ENCODE results near the gene RNLS.

The RNLS gene

GRCh38 chr10:88428442-88428841 is 154.7 kb downstream of the RNLS start:
- no peak for DNase-seq (ENCODE audit: low spot score)

GRCh38 chr10:88427024-88427423 is 156.1 kb downstream of the RNLS start:
- DNase-seq (ENCODE audit: low spot score) = no peak

GRCh38 chr10:88424881-88425280 is 158.2 kb downstream of the RNLS start:
- DNase-seq (ENCODE audit: low spot score) = no peak

GRCh38 chr10:88423732-88424131 is 159.4 kb downstream of the RNLS start:
- no peak for DNase-seq (ENCODE audit: low spot score)

GRCh38 chr10:88421590-88421989 is 161.5 kb downstream of the RNLS start:
- DNase-seq (ENCODE audit: low spot score) = no peak

GRCh38 chr10:88418871-88419270 is 164.2 kb downstream of the RNLS start:
- DNase-seq (ENCODE audit: low spot score) = no peak

- DNase-seq (ENCODE audit: low spot score) = no peak
These were observed 165.6 kb downstream of the RNLS start for GRCh38 chr10:88417387-88418030.

- DNase-seq (ENCODE audit: low spot score) = no peak
These were observed 166.3 kb downstream of the RNLS start for GRCh38 chr10:88416801-88417200.

- no peak for DNase-seq (ENCODE audit: low spot score)
These were observed 167.5 kb downstream of the RNLS start for GRCh38 chr10:88415533-88416130.

- DNase-seq (ENCODE audit: low spot score) = no peak
These were observed 169.7 kb downstream of the RNLS start for GRCh38 chr10:88413412-88413811.

- DNase-seq (ENCODE audit: low spot score) = no peak
These were observed 171.3 kb downstream of the RNLS start for GRCh38 chr10:88411772-88412349.

- no peak for DNase-seq (ENCODE audit: low spot score)
These were observed 173.3 kb downstream of the RNLS start for GRCh38 chr10:88409824-88410223.

- DNase-seq (ENCODE audit: low spot score) = no peak
These were observed 173.9 kb downstream of the RNLS start for GRCh38 chr10:88409236-88409635.

- DNase-seq (ENCODE audit: low spot score) = no peak
These were observed 175.0 kb downstream of the RNLS start for GRCh38 chr10:88408096-88408495.

- DNase-seq (ENCODE audit: low spot score) = no peak
These were observed 179.0 kb downstream of the RNLS start for GRCh38 chr10:88404133-88404532.

GRCh38 chr10:88401671-88402347 is 181.3 kb downstream of the RNLS start:
- DNase-seq (ENCODE audit: low spot score) = peak; percentile 21

- no peak for DNase-seq (ENCODE audit: low spot score)
These were observed 183.9 kb downstream of the RNLS start for GRCh38 chr10:88399240-88399639.

- no peak for DNase-seq (ENCODE audit: low spot score)
These were observed 187.4 kb downstream of the RNLS start for GRCh38 chr10:88395677-88396076.

- DNase-seq (ENCODE audit: low spot score) = no peak
These were observed 190.9 kb downstream of the RNLS start for GRCh38 chr10:88392222-88392621.

GRCh38 chr10:88390041-88390440 is 193.1 kb downstream of the RNLS start:
- no peak for DNase-seq (ENCODE audit: low spot score)

GRCh38 chr10:88389456-88389855 is 193.7 kb downstream of the RNLS start:
- no peak for DNase-seq (ENCODE audit: low spot score)

- no peak for DNase-seq (ENCODE audit: low spot score)
These were observed 194.8 kb downstream of the RNLS start for GRCh38 chr10:88388324-88388723.
